ENCODE results near the gene HLA-DOB.

The HLA-DOB gene

GRCh38 chr6:32860674-32861073, 43.9 kb upstream of the HLA-DOB start:
- Histone ChIP-seq H3K79me2 (ENCODE audit: insufficient read depth, low read length) (peaks cover 6% of the 10 kb centered on the region), H3K9ac (ENCODE audit: low read depth, low read length) (no peak overlapping the region), H3K27me3 (ENCODE audit: insufficient read depth, low read length, poor library complexity) (no peaks in the 10 kb centered on the region), H3K27ac (ENCODE audit: low read length) (no peak overlapping the region), H4K20me1 (ENCODE audit: insufficient read depth, low read length) (no peaks in the 10 kb centered on the region), H3K4me3 (ENCODE audit: low read depth in 1 of 2, low read length in 2 of 2) (no peak overlapping the region), H3K4me2 (ENCODE audit: insufficient read depth, low read length) (no peak overlapping the region), H3K4me1 (ENCODE audit: insufficient read depth, low read length) (peaks cover 7% of the 10 kb centered on the region), H3K9me3 (ENCODE audit: insufficient read depth, low read length, severe bottlenecking) (no peaks in the 10 kb centered on the region), H2AFZ (ENCODE audit: low read depth, low read length) (no peak overlapping the region), H3K36me3 (ENCODE audit: insufficient read depth, low read length) (peaks cover 52% of the 10 kb centered on the region)
- ATAC-seq (ENCODE audit: insufficient read depth, low read depth) (no peak), DNase-seq (no peak)
- TF ChIP-seq, protein P1, sequence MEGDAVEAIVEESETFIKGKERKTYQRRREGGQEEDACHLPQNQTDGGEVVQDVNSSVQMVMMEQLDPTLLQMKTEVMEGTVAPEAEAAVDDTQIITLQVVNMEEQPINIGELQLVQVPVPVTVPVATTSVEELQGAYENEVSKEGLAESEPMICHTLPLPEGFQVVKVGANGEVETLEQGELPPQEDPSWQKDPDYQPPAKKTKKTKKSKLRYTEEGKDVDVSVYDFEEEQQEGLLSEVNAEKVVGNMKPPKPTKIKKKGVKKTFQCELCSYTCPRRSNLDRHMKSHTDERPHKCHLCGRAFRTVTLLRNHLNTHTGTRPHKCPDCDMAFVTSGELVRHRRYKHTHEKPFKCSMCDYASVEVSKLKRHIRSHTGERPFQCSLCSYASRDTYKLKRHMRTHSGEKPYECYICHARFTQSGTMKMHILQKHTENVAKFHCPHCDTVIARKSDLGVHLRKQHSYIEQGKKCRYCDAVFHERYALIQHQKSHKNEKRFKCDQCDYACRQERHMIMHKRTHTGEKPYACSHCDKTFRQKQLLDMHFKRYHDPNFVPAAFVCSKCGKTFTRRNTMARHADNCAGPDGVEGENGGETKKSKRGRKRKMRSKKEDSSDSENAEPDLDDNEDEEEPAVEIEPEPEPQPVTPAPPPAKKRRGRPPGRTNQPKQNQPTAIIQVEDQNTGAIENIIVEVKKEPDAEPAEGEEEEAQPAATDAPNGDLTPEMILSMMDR (IDR thresholded peaks at IDR 0.05; ENCODE audit: borderline replicate concordance, extremely low read depth, low read length, poor library complexity, severe bottlenecking): no peak
- TF ChIP-seq EZH2 (IDR thresholded peaks at IDR 0.05; ENCODE audit: borderline replicate concordance, low read depth, low read length, severe bottlenecking): no peak

- H3K27me3 ChIP-seq (ENCODE audit: insufficient read depth, low read length, poor library complexity): no peaks in the 10 kb centered on the region
- no peak overlapping the region for H3K9ac ChIP-seq (ENCODE audit: low read depth, low read length)
These were observed 41.4 kb upstream of the HLA-DOB start for GRCh38 chr6:32858194-32858593.

GRCh38 chr6:32857156-32857891, 40.5 kb upstream of the HLA-DOB start:
- TF ChIP-seq, protein P1 (IDR thresholded peaks at IDR 0.05; ENCODE audit: borderline replicate concordance, extremely low read depth, low read length, poor library complexity, severe bottlenecking): no peak
- TF ChIP-seq EZH2 (IDR thresholded peaks at IDR 0.05; ENCODE audit: borderline replicate concordance, low read depth, low read length, severe bottlenecking): no peak
- H3K36me3 ChIP-seq (ENCODE audit: insufficient read depth, low read length): peaks cover 52% of the 10 kb centered on the region
- no peak overlapping the region for H3K4me2 ChIP-seq (ENCODE audit: insufficient read depth, low read length)
- no peak overlapping the region for H3K27ac ChIP-seq (ENCODE audit: low read length)
- H3K27me3 ChIP-seq (ENCODE audit: insufficient read depth, low read length, poor library complexity): no peaks in the 10 kb centered on the region
- H3K4me3 ChIP-seq (ENCODE audit: low read depth in 1 of 2, low read length in 2 of 2): no peak overlapping the region
- no peak overlapping the region for H2AFZ ChIP-seq (ENCODE audit: low read depth, low read length)
- H3K9me3 ChIP-seq (ENCODE audit: insufficient read depth, low read length, severe bottlenecking): no peaks in the 10 kb centered on the region
- H4K20me1 ChIP-seq (ENCODE audit: insufficient read depth, low read length): no peaks in the 10 kb centered on the region
- no peak for ATAC-seq (ENCODE audit: insufficient read depth, low read depth)
- peaks cover 25% of the 10 kb centered on the region for H3K79me2 ChIP-seq (ENCODE audit: insufficient read depth, low read length)
- no peak overlapping the region for H3K9ac ChIP-seq (ENCODE audit: low read depth, low read length)
- no peak for DNase-seq
- H3K4me1 ChIP-seq (ENCODE audit: insufficient read depth, low read length): peaks cover 26% of the 10 kb centered on the region

More at GRCh38 chr6:32858194-32858593, 41.4 kb upstream of the HLA-DOB start:
- Histone ChIP-seq H3K4me2 (ENCODE audit: insufficient read depth, low read length) (no peak overlapping the region), H3K36me3 (ENCODE audit: insufficient read depth, low read length) (peaks cover 52% of the 10 kb centered on the region), H3K9me3 (ENCODE audit: insufficient read depth, low read length, severe bottlenecking) (no peaks in the 10 kb centered on the region), H3K4me1 (ENCODE audit: insufficient read depth, low read length) (peaks cover 18% of the 10 kb centered on the region), H3K4me3 (ENCODE audit: low read depth in 1 of 2, low read length in 2 of 2) (no peak overlapping the region), H4K20me1 (ENCODE audit: insufficient read depth, low read length) (no peaks in the 10 kb centered on the region), H3K27ac (ENCODE audit: low read length) (no peak overlapping the region), H3K79me2 (ENCODE audit: insufficient read depth, low read length) (peaks cover 19% of the 10 kb centered on the region), H2AFZ (ENCODE audit: low read depth, low read length) (no peak overlapping the region)
- DNase-seq (no peak), ATAC-seq (ENCODE audit: insufficient read depth, low read depth) (no peak)
- no peak for TF ChIP-seq EZH2 (IDR thresholded peaks at IDR 0.05; ENCODE audit: borderline replicate concordance, low read depth, low read length, severe bottlenecking)
- TF ChIP-seq, protein P1 (IDR thresholded peaks at IDR 0.05; ENCODE audit: borderline replicate concordance, extremely low read depth, low read length, poor library complexity, severe bottlenecking): no peak
